IPS-20b (cell line): ENCODE results near the gene SNRNP200.

Source experiments
- H3K27ac ChIP-seq: one replicate; pipeline ENCODE4 v1.5.1; 2013; ENCODE audit warnings: low read length
- H3K27me3 ChIP-seq: 2 replicates; pipeline ENCODE4 v1.6.1; 2013; ENCODE audit warnings: mild to moderate bottlenecking, low read length, inconsistent platforms; ENCODE audit not compliant: insufficient read depth
- H3K36me3 ChIP-seq: 2 replicates; pipeline ENCODE4 v1.6.1; 2013; ENCODE audit warnings: low read depth, mild to moderate bottlenecking, inconsistent platforms, low read length, moderate library complexity; ENCODE audit not compliant: insufficient read depth
- H3K4me1 ChIP-seq: 2 replicates; pipeline ENCODE4 v1.6.1; 2013; ENCODE audit warnings: mild to moderate bottlenecking, control low read depth, inconsistent platforms, low read length, moderate library complexity; ENCODE audit not compliant: insufficient read depth
- H3K4me3 ChIP-seq: 2 replicates; pipeline ENCODE4 v1.5.1; 2013; ENCODE audit warnings: mild to moderate bottlenecking, low read length, inconsistent platforms
- H3K9ac ChIP-seq: 2 replicates; pipeline ENCODE4 v1.6.1; 2013; ENCODE audit warnings: low read depth, mild to moderate bottlenecking, inconsistent platforms, low read length, moderate library complexity
- H3K9me3 ChIP-seq: 2 replicates; pipeline ENCODE4 v1.6.1; 2013; ENCODE audit warnings: mild to moderate bottlenecking, low read depth, low read length, inconsistent platforms; ENCODE audit not compliant: insufficient read depth

Gene SNRNP200

GRCh38 chr2:96256611-96257113 is 48.7 kb downstream of the SNRNP200 start:
- H3K36me3 ChIP-seq, result peaks cover 50% of the 10 kb centered on the region
- no peaks in the 10 kb centered on the region for H3K9me3 ChIP-seq
- H3K4me1 ChIP-seq, result peaks cover 11% of the 10 kb centered on the region; the same call in 1 of the 2 replicates
- no peak overlapping the region for H3K27ac ChIP-seq
- H3K4me3 ChIP-seq, result no peak overlapping the region
- H3K27me3 ChIP-seq, result no peaks in the 10 kb centered on the region
- no peak overlapping the region for H3K9ac ChIP-seq

- no peaks in the 10 kb centered on the region for H3K27me3 ChIP-seq
- H3K9me3 ChIP-seq, result no peaks in the 10 kb centered on the region
- no peak overlapping the region for H3K27ac ChIP-seq
- no peak overlapping the region for H3K4me3 ChIP-seq
- no peak overlapping the region for H3K9ac ChIP-seq
- H3K36me3 ChIP-seq, result peaks cover 50% of the 10 kb centered on the region
- H3K4me1 ChIP-seq, result no peaks in the 10 kb centered on the region
Observed at GRCh38 chr2:96254571-96254970, 50.8 kb downstream of the SNRNP200 start.

GRCh38 chr2:96253006-96253405 is 52.3 kb downstream of the SNRNP200 start:
- Histone ChIP-seq H3K4me1 (no peaks in the 10 kb centered on the region), H3K36me3 (peaks cover 40% of the 10 kb centered on the region), H3K27ac (no peak overlapping the region), H3K9ac (no peak overlapping the region), H3K9me3 (no peaks in the 10 kb centered on the region), H3K4me3 (no peak overlapping the region), H3K27me3 (no peaks in the 10 kb centered on the region)

GRCh38 chr2:96252526-96252925 is 52.8 kb downstream of the SNRNP200 start:
- H3K27ac ChIP-seq, result no peak overlapping the region

GRCh38 chr2:96251721-96252292 is 53.5 kb downstream of the SNRNP200 start:
- Histone ChIP-seq H3K9ac (no peak overlapping the region), H3K27me3 (no peaks in the 10 kb centered on the region), H3K36me3 (peaks cover 40% of the 10 kb centered on the region), H3K4me3 (no peak overlapping the region), H3K4me1 (no peaks in the 10 kb centered on the region), H3K9me3 (no peaks in the 10 kb centered on the region), H3K27ac (no peak overlapping the region)

More at GRCh38 chr2:96252526-96252925, 52.8 kb downstream of the SNRNP200 start:
- H3K36me3 ChIP-seq, result peaks cover 40% of the 10 kb centered on the region
- H3K9ac ChIP-seq, result no peak overlapping the region
- no peaks in the 10 kb centered on the region for H3K9me3 ChIP-seq
- no peaks in the 10 kb centered on the region for H3K4me1 ChIP-seq
- H3K27me3 ChIP-seq, result no peaks in the 10 kb centered on the region
- H3K4me3 ChIP-seq, result no peak overlapping the region

- Histone ChIP-seq H3K36me3 (peaks cover 33% of the 10 kb centered on the region), H3K9ac (no peak overlapping the region), H3K27ac (no peak overlapping the region)
Observed at GRCh38 chr2:96250188-96250587, 55.2 kb downstream of the SNRNP200 start.

GRCh38 chr2:96249654-96250053 is 55.7 kb downstream of the SNRNP200 start:
- Histone ChIP-seq H3K9ac (no peak overlapping the region), H3K27me3 (no peaks in the 10 kb centered on the region), H3K27ac (no peak overlapping the region), H3K4me3 (no peak overlapping the region), H3K9me3 (no peaks in the 10 kb centered on the region), H3K36me3 (peaks cover 28% of the 10 kb centered on the region), H3K4me1 (no peaks in the 10 kb centered on the region)

More at GRCh38 chr2:96250188-96250587, 55.2 kb downstream of the SNRNP200 start:
- Histone ChIP-seq H3K27me3 (no peaks in the 10 kb centered on the region), H3K4me3 (no peak overlapping the region), H3K9me3 (no peaks in the 10 kb centered on the region), H3K4me1 (no peaks in the 10 kb centered on the region)

GRCh38 chr2:96248624-96249023 is 56.7 kb downstream of the SNRNP200 start:
- no peaks in the 10 kb centered on the region for H3K27me3 ChIP-seq
- no peaks in the 10 kb centered on the region for H3K4me1 ChIP-seq
- peaks cover 18% of the 10 kb centered on the region for H3K36me3 ChIP-seq
- H3K4me3 ChIP-seq, result no peak overlapping the region
- no peak overlapping the region for H3K9ac ChIP-seq
- no peaks in the 10 kb centered on the region for H3K9me3 ChIP-seq
- no peak overlapping the region for H3K27ac ChIP-seq

GRCh38 chr2:96247896-96248295 is 57.5 kb downstream of the SNRNP200 start:
- H3K36me3 ChIP-seq, result peaks cover 11% of the 10 kb centered on the region
- H3K9me3 ChIP-seq, result no peaks in the 10 kb centered on the region
- H3K27ac ChIP-seq, result no peak overlapping the region
- no peak overlapping the region for H3K9ac ChIP-seq
- no peak overlapping the region for H3K4me3 ChIP-seq
- no peaks in the 10 kb centered on the region for H3K27me3 ChIP-seq
- no peaks in the 10 kb centered on the region for H3K4me1 ChIP-seq

GRCh38 chr2:96247009-96247408 is 58.3 kb downstream of the SNRNP200 start:
- Histone ChIP-seq H3K27ac (no peak overlapping the region), H3K9ac (no peak overlapping the region), H3K36me3 (peaks cover 2% of the 10 kb centered on the region; the same call in 1 of the 2 replicates), H3K9me3 (no peaks in the 10 kb centered on the region), H3K4me1 (no peaks in the 10 kb centered on the region), H3K27me3 (no peaks in the 10 kb centered on the region), H3K4me3 (no peak overlapping the region)

- Histone ChIP-seq H3K27ac (no peak overlapping the region), H3K9ac (no peak overlapping the region), H3K4me1 (no peaks in the 10 kb centered on the region), H3K27me3 (no peaks in the 10 kb centered on the region), H3K36me3 (no peaks in the 10 kb centered on the region), H3K4me3 (no peak overlapping the region), H3K9me3 (no peaks in the 10 kb centered on the region)
Observed at GRCh38 chr2:96245609-96246390, 59.5 kb downstream of the SNRNP200 start.

- Histone ChIP-seq H3K9me3 (no peaks in the 10 kb centered on the region), H3K27me3 (no peaks in the 10 kb centered on the region), H3K27ac (no peak overlapping the region), H3K4me1 (no peaks in the 10 kb centered on the region), H3K9ac (no peak overlapping the region), H3K4me3 (no peak overlapping the region), H3K36me3 (no peaks in the 10 kb centered on the region)
Observed at GRCh38 chr2:96243843-96244242, 61.5 kb downstream of the SNRNP200 start.
